BLaER1 (cell line): Measurements from ENCODE around the gene NPHP1.
"Not testable (repeated sequence)": the region's sequence is repeated elsewhere in the genome, so short reads cannot be mapped to it uniquely, and the experiment has no call there.

Experiments
- H3K27ac ChIP-seq: shearing (Covaris generic); formaldehyde crosslinking; 2 replicates; pipeline ENCODE4 v1.8.1; 2022
- H3K27me3 ChIP-seq: shearing (Covaris generic); formaldehyde crosslinking; 2 replicates; pipeline ENCODE4 v1.8.1; 2022
- H3K36me3 ChIP-seq: shearing (Covaris generic); formaldehyde crosslinking; 2 replicates; pipeline ENCODE4 v1.8.1; 2022
- H3K4me1 ChIP-seq: shearing (Covaris generic); formaldehyde crosslinking; 2 replicates; pipeline ENCODE4 v1.8.1; 2022
- H3K4me2 ChIP-seq: shearing (Covaris generic); formaldehyde crosslinking; 2 replicates; pipeline ENCODE4 v1.8.1; 2022
- H3K4me3 ChIP-seq: shearing (Covaris generic); formaldehyde crosslinking; 2 replicates; pipeline ENCODE4 v1.8.1; 2022
- H3K9ac ChIP-seq: shearing (Covaris generic); formaldehyde crosslinking; 2 replicates; pipeline ENCODE4 v1.8.1; 2022
- H3K9me3 ChIP-seq: shearing (Covaris generic); formaldehyde crosslinking; 2 replicates; pipeline ENCODE4 v1.8.1; 2022
- H4K20me1 ChIP-seq: shearing (Covaris generic); formaldehyde crosslinking; 2 replicates; pipeline ENCODE4 v1.8.1; 2022
- Cebpa-rat ChIP-seq: shearing (Covaris generic); IDR thresholded peaks from 2 replicates; pipeline ENCODE4 v1.8.1; 2022

NPHP1 gene

GRCh38 chr2:110219496-110220189 is 14.8 kb upstream of the NPHP1 start:
- Histone ChIP-seq H3K4me2 (no peak overlapping the region), H3K4me3 (no peak overlapping the region), H3K9me3 (no peaks in the 10 kb centered on the region), H3K36me3 (no peaks in the 10 kb centered on the region), H3K4me1 (no peaks in the 10 kb centered on the region), H3K27ac (no peak overlapping the region), H3K9ac (no peak overlapping the region), H3K27me3 (no peaks in the 10 kb centered on the region), H4K20me1 (no peaks in the 10 kb centered on the region)
- no peak for TF ChIP-seq Cebpa-rat

DNA sequence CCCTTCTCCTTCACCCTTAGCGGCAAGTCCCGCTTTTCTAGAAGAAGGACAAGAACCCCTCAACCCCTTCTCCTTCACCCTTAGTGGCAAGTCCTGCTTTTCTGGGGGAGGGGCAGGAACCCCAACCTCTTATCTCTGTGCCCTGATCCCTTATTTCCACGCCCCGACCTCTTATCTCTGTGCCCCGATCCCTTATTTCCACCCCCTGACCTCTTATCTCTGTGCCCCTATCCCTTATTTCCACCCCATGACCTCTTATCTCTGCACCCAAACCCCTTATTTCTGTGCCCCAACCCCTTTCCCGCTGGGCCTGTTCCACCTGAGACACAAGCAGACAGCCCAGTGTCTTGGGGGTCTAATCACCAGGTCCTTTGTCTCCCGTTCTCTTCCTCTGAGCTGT is 14.1 kb upstream of the NPHP1 start:
- not testable (repeated sequence) for H3K4me3 ChIP-seq, H3K36me3 ChIP-seq, H4K20me1 ChIP-seq, H3K9ac ChIP-seq, H3K4me1 ChIP-seq, H3K9me3 ChIP-seq, H3K27me3 ChIP-seq, H3K4me2 ChIP-seq, H3K27ac ChIP-seq

DNA sequence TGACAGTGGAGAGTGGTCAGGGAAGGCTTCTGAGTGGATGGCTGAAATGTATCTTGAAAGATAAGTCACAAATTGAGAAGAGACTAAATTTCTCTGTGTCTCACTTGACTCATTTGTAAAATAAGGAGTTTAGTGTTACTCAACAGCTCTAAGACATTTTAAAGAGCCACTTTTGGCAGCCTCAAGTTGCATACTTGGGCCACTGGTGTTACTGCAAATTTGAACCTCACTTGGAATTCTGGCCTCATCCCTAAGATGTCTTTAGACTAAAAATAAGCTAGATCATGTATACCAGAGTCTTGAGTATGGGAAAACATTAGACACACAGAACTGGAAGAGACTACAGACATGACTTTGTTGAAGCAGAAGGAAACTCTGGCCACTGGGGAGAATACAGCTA is 12.0 kb upstream of the NPHP1 start:
- H4K20me1 ChIP-seq, result no peaks in the 10 kb centered on the region
- no peak overlapping the region for H3K27ac ChIP-seq
- H3K27me3 ChIP-seq, result no peaks in the 10 kb centered on the region
- H3K4me1 ChIP-seq, result no peaks in the 10 kb centered on the region
- TF ChIP-seq Cebpa-rat, result no peak
- H3K9ac ChIP-seq, result no peak overlapping the region
- H3K36me3 ChIP-seq, result no peaks in the 10 kb centered on the region
- H3K4me2 ChIP-seq, result no peak overlapping the region
- no peak overlapping the region for H3K4me3 ChIP-seq
- H3K9me3 ChIP-seq, result peaks cover 12% of the 10 kb centered on the region

DNA sequence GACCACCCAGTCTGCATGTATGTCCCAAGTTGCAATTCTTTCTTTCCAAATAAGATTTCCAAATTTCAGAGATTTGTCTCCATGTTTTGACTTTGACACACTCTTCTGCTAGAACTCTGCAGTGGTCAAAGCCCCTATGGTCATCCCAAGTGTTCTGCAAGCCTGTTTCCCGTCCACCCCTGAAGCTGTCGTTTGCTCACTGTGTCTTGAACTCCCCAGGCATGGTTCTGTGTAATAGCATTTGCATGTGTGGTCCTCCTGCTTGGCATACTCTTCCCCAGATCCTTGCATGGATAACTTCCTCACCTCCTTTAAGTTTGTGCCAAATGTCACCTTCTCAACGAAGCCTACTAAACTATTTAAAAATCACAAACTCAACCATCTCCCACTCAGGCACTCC is 11.4 kb upstream of the NPHP1 start:
- Histone ChIP-seq H3K4me2 (no peak overlapping the region), H4K20me1 (no peaks in the 10 kb centered on the region), H3K9ac (no peak overlapping the region), H3K27ac (no peak overlapping the region), H3K4me3 (no peak overlapping the region), H3K9me3 (peaks cover 12% of the 10 kb centered on the region), H3K27me3 (no peaks in the 10 kb centered on the region), H3K36me3 (no peaks in the 10 kb centered on the region), H3K4me1 (peaks cover 5% of the 10 kb centered on the region)
- no peak for TF ChIP-seq Cebpa-rat

DNA sequence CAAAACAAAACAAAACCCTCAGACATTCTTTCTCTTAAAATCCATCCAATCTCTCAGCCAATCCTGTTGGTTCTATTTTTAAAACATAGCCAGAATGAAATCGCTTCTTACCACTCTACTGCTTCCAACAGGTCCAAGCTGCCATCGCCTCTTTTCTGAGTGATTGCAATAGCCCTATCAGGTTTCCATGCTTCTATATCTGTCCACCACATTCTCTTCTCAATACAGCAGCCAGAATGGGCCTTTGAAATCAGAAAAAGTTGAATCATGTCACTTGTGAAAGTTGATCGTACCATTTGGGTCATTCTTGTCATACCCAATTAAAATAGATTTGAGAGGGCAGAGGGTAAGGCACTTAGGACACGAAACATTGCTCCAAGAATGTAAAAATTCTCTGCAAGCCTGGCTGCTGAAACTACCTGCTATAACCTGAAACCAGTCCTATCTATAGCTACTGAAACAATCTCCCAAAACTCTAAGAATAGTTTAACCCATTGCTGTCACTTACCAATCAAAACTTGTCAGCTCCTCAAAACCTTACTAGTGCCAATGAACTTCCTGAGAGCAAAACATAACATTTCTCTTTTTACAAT is 10.8 kb upstream of the NPHP1 start:
- no peak for TF ChIP-seq Cebpa-rat
- Histone ChIP-seq H4K20me1 (no peaks in the 10 kb centered on the region), H3K27me3 (no peaks in the 10 kb centered on the region), H3K4me3 (no peak overlapping the region), H3K4me1 (peaks cover 11% of the 10 kb centered on the region), H3K4me2 (no peak overlapping the region), H3K9me3 (peaks cover 12% of the 10 kb centered on the region), H3K9ac (no peak overlapping the region), H3K27ac (no peak overlapping the region), H3K36me3 (peaks cover 4% of the 10 kb centered on the region; the same call in 1 of the 2 replicates)

- Histone ChIP-seq H4K20me1 (no peaks in the 10 kb centered on the region), H3K36me3 (peaks cover 9% of the 10 kb centered on the region), H3K27ac (no peak overlapping the region), H3K9me3 (peaks cover 12% of the 10 kb centered on the region), H3K9ac (no peak overlapping the region), H3K4me2 (no peak overlapping the region), H3K4me1 (peaks cover 13% of the 10 kb centered on the region), H3K27me3 (no peaks in the 10 kb centered on the region), H3K4me3 (no peak overlapping the region)
- no peak for TF ChIP-seq Cebpa-rat
Measured at GRCh38 chr2:110215091-110215490, 10.3 kb upstream of the NPHP1 start.

- H4K20me1 ChIP-seq, H3K4me2 ChIP-seq, H3K27ac ChIP-seq, H3K27me3 ChIP-seq, H3K9ac ChIP-seq, H3K4me3 ChIP-seq: not testable (repeated sequence)
- H3K36me3 ChIP-seq, result peaks cover 25% of the 10 kb centered on the region
- H3K9me3 ChIP-seq, result peaks cover 12% of the 10 kb centered on the region
- peaks cover 13% of the 10 kb centered on the region for H3K4me1 ChIP-seq
Measured at GRCh38 chr2:110213522-110213921, 8.7 kb upstream of the NPHP1 start.

- peak within 1 kb of the TSS; percentile 87 for H3K9ac ChIP-seq
- peak within 1 kb of the TSS; percentile 90 for H3K4me3 ChIP-seq
- no peaks in the 10 kb centered on the region for H3K27me3 ChIP-seq
- H3K9me3 ChIP-seq, result peaks cover 12% of the 10 kb centered on the region
- H3K27ac ChIP-seq, result peak within 1 kb of the TSS; percentile 86
- no peak for TF ChIP-seq Cebpa-rat
- H4K20me1 ChIP-seq, result no peaks in the 10 kb centered on the region
- H3K36me3 ChIP-seq, result peaks cover 32% of the 10 kb centered on the region
- peaks cover 13% of the 10 kb centered on the region for H3K4me1 ChIP-seq
- H3K4me2 ChIP-seq, result peak within 1 kb of the TSS; percentile 88
Measured at GRCh38 chr2:110211938-110212858, 7.4 kb upstream of the NPHP1 start, which contains the start of gene MTLN. Gene MTLN, minus strand, starts transcription at chr2:110212547. Its CDS starts 22 bp downstream, at chr2:110212525.

- Histone ChIP-seq H3K36me3 (peaks cover 31% of the 10 kb centered on the region), H3K27me3 (no peaks in the 10 kb centered on the region), H4K20me1 (no peaks in the 10 kb centered on the region), H3K4me3 (peak overlapping the region; percentile 74; the same call in 1 of the 2 replicates), H3K4me2 (peak overlapping the region; percentile 81), H3K9ac (no peak overlapping the region), H3K9me3 (no peaks in the 10 kb centered on the region), H3K27ac (no peak overlapping the region), H3K4me1 (peaks cover 18% of the 10 kb centered on the region)
- no peak for TF ChIP-seq Cebpa-rat
Measured at GRCh38 chr2:110205660-110206455, 1.0 kb upstream of the NPHP1 start.
